CD14-positive monocyte (primary cell): Measurements from ENCODE around the gene OPN4. TPM values are rescaled to one million over a fixed set of nuclear protein-coding genes. Genes with fewer than 3 reads are reported as not detected.

Experiments used
- DNase-seq, 3 donors: peaks; one replicate each; pipeline ENCODE4 v3.0.0-alpha.2; 2011 to 2022
- H2AFZ ChIP-seq: 2 replicates; pipeline ENCODE4 v1.6.0; 2012; ENCODE audit warnings: mild to moderate bottlenecking, low read depth, low read length, inconsistent platforms; ENCODE audit not compliant: insufficient read depth, poor library complexity, severe bottlenecking
- H3K27ac ChIP-seq, 2 donors: 1 replicate in 1 of 2; 2 replicates in 1 of 2; pipeline ENCODE4 v1.5.1; 2012 to 2013; ENCODE audit warnings: low read length in 2 of 2, control low read depth in 1 of 2, inconsistent platforms in 1 of 2, low read depth in 1 of 2, mild to moderate bottlenecking in 1 of 2
- H3K27me3 ChIP-seq, 2 donors: one replicate each; pipeline versions ENCODE4 v1.6.0 to v1.6.1; 2011 to 2013; ENCODE audit warnings: low read length in 2 of 2; ENCODE audit not compliant: control insufficient read depth in 2 of 2, insufficient read depth in 2 of 2
- H3K36me3 ChIP-seq, 2 donors: replicated peaks in 1 of 2; 1 replicate in 1 of 2; 2 replicates in 1 of 2; pipeline versions ENCODE4 v1.5.1 to v1.6.1; 2012 to 2013; ENCODE audit warnings: low read length in 2 of 2, control low read depth in 1 of 2, inconsistent platforms in 1 of 2, mild to moderate bottlenecking in 1 of 2; ENCODE audit not compliant: insufficient read depth in 2 of 2, control insufficient read depth in 1 of 2
- H3K4me1 ChIP-seq, 2 donors: 1 replicate in 1 of 2; 2 replicates in 1 of 2; pipeline versions ENCODE4 v1.5.1 to v1.6.1; 2012 to 2013; ENCODE audit warnings: low read length in 2 of 2, control low read depth in 1 of 2, inconsistent platforms in 1 of 2, mild to moderate bottlenecking in 1 of 2, moderate library complexity in 1 of 2; ENCODE audit not compliant: insufficient read depth in 2 of 2, control insufficient read depth in 1 of 2
- H3K4me2 ChIP-seq: replicated peaks from 2 replicates; pipeline ENCODE3; 2012; ENCODE audit warnings: low read length, moderate library complexity, mild to moderate bottlenecking; ENCODE audit not compliant: poor library complexity, severe bottlenecking; ENCODE audit errors: extremely low read depth
- H3K4me3 ChIP-seq, 3 experiments: fragments of 200-600 bp in 1 of 3; sonication (generic) in 1 of 3; replicated peaks in 1 of 3; 1 replicate in 2 of 3; 2 replicates in 1 of 3; pipeline ENCODE4 v1.5.1; 2011 to 2013; ENCODE audit warnings: low read length in 3 of 3, mild to moderate bottlenecking in 3 of 3, control low read depth in 2 of 3, low read depth in 2 of 3, inconsistent platforms in 1 of 3, moderate library complexity in 1 of 3
- H3K79me2 ChIP-seq: 2 replicates; pipeline ENCODE4 v1.6.0; 2012; ENCODE audit warnings: mild to moderate bottlenecking, control low read depth, inconsistent platforms, low read length, moderate library complexity; ENCODE audit not compliant: insufficient read depth
- H3K9ac ChIP-seq: 2 replicates; pipeline ENCODE4 v1.6.0; 2017; ENCODE audit warnings: low read length, mild to moderate bottlenecking; ENCODE audit not compliant: insufficient read depth, poor library complexity, severe bottlenecking
- H3K9me3 ChIP-seq, 2 donors: replicated peaks in 1 of 2; 1 replicate in 1 of 2; 2 replicates in 1 of 2; pipeline versions ENCODE4 v1.5.1 to v1.6.1; 2012 to 2013; ENCODE audit warnings: low read length in 2 of 2, control low read depth in 1 of 2; ENCODE audit not compliant: control insufficient read depth in 1 of 2, insufficient read depth in 1 of 2
- H4K20me1 ChIP-seq: 2 replicates; pipeline ENCODE4 v1.6.0; 2012; ENCODE audit warnings: mild to moderate bottlenecking, low read length, control low read depth, moderate library complexity; ENCODE audit not compliant: insufficient read depth
- H3K27ac Mint-ChIP-seq, 7 donors: one replicate each; pipeline ENCODE4 v1.8.0; 2020; ENCODE audit warnings: mild to moderate bottlenecking in 7 of 7, mixed read lengths in 7 of 7, moderate library complexity in 6 of 7, inconsistent platforms in 2 of 7
- H3K27me3 Mint-ChIP-seq, 3 donors: one replicate each; pipeline ENCODE4 v1.8.0; 2021 to 2022; ENCODE audit warnings: low read depth in 3 of 3, mild to moderate bottlenecking in 3 of 3, mixed read lengths in 3 of 3, moderate library complexity in 3 of 3, inconsistent platforms in 1 of 3
- H3K36me3 Mint-ChIP-seq, 2 donors: one replicate each; pipeline ENCODE4 v1.8.0; 2020; ENCODE audit warnings: mixed read lengths in 2 of 2, inconsistent platforms in 1 of 2, mild to moderate bottlenecking in 1 of 2
- H3K4me1 Mint-ChIP-seq: one replicate; pipeline ENCODE4 v1.8.0; 2020; ENCODE audit warnings: mild to moderate bottlenecking, mixed read lengths
- H3K4me3 Mint-ChIP-seq, 2 donors: one replicate each; pipeline ENCODE4 v1.8.0; 2020; ENCODE audit warnings: mild to moderate bottlenecking in 2 of 2, mixed read lengths in 2 of 2, moderate library complexity in 1 of 2
- H3K9me3 Mint-ChIP-seq, 7 donors: one replicate each; pipeline ENCODE4 v1.8.0; 2020 to 2022; ENCODE audit warnings: mixed read lengths in 7 of 7, mild to moderate bottlenecking in 6 of 7, moderate library complexity in 6 of 7, inconsistent platforms in 2 of 7
- CTCF ChIP-seq: fragments of 200-600 bp; IDR thresholded peaks from one replicate; pipeline ENCODE4 v1.8.0; 2022; ENCODE audit warnings: antibody characterized with exemption, mild to moderate bottlenecking
- WGBS: methylation state at CpG from one replicate; pipeline ENCODE4 v1.1.5; 2013; ENCODE audit warnings: missing lambda C conversion rate; ENCODE audit not compliant: insufficient coverage; 5-methylcytosine and 5-hydroxymethylcytosine counted together
- intact Hi-C, 2 donors: fragments of 100-400 bp; cut with micrococcal nuclease; formaldehyde crosslinking; loops; one replicate each; pipeline versions ENCODE4 v1.15.0 to v1.15.1; 2023
- polyA plus RNA-seq, 3 donors: library from polyadenylated mRNA; depleted of rRNA in 1 of 3; unstranded in 2 of 3; stranded (reverse) in 1 of 3; fragments of 300-500 nt in 2 of 3; fragments of >200 nt in 1 of 3; fragmentation: Illumina TruSeq in 2 of 3; gene quantifications; 1 replicate in 2 of 3; 2 replicates in 1 of 3; pipeline ENCODE4 v1.2.3, GENCODE V29; 2012 to 2021

The OPN4 gene
- polyA plus RNA-seq, 3 donors: not detected

- H3K9me3 ChIP-seq: no peaks in the 10 kb centered on the region
- H4K20me1 ChIP-seq: no peaks in the 10 kb centered on the region
- no peak overlapping the region for H3K4me2 ChIP-seq
- 97% methylated on average over 17 of the region's 19 CpGs for WGBS
- intact Hi-C loops: loop anchor here in 1 of 2 donors (2.0 kb wide), 1 partner anchor 212 kb away; no protein-coding TSS in a partner anchor
- Mint-ChIP-seq H3K36me3 (no peaks in the 10 kb centered on the region), H3K27me3 (peaks cover 3 to 10% (median 8%) of the 10 kb centered on the region in 3 donors), H3K9me3 (no peaks in the 10 kb centered on the region), H3K4me3 (no peak overlapping the region), H3K27ac (no peak overlapping the region), H3K4me1 (peaks cover 7% of the 10 kb centered on the region)
- no peaks in the 10 kb centered on the region for H3K36me3 ChIP-seq
- no peak overlapping the region for H3K4me3 ChIP-seq
- no peak for TF ChIP-seq CTCF
- no peaks in the 10 kb centered on the region for H3K27me3 ChIP-seq
- no peak overlapping the region for H2AFZ ChIP-seq
- H3K4me1 ChIP-seq: peaks cover 0 to 2% of the 10 kb centered on the region in 2 donors
- H3K9ac ChIP-seq: no peak overlapping the region
- no peak overlapping the region for H3K27ac ChIP-seq
- H3K79me2 ChIP-seq: no peaks in the 10 kb centered on the region
- no peak for DNase-seq
Observed at GRCh38 chr10:86686972-86687371, 32.6 kb downstream of the OPN4 start.

- peaks cover 0 to 2% of the 10 kb centered on the region in 2 donors for H3K4me1 ChIP-seq
- no peaks in the 10 kb centered on the region for H3K36me3 Mint-ChIP-seq
- no peak for DNase-seq
- no peak overlapping the region for H3K27ac ChIP-seq
- H3K79me2 ChIP-seq: no peaks in the 10 kb centered on the region
- no peak overlapping the region for H3K4me2 ChIP-seq
- H3K9me3 ChIP-seq: no peaks in the 10 kb centered on the region
- intact Hi-C loops: loop anchor here in 1 of 2 donors (2.0 kb wide), 1 partner anchor 211 kb away; no protein-coding TSS in a partner anchor
- H3K9ac ChIP-seq: no peak overlapping the region
- H3K27ac Mint-ChIP-seq: no peak overlapping the region
- no peak overlapping the region for H3K4me3 ChIP-seq
- no peaks in the 10 kb centered on the region for H3K9me3 Mint-ChIP-seq
- TF ChIP-seq CTCF: no peak
- no peak overlapping the region for H3K4me3 Mint-ChIP-seq
- peaks cover 7% of the 10 kb centered on the region for H3K4me1 Mint-ChIP-seq
- no peaks in the 10 kb centered on the region for H4K20me1 ChIP-seq
- H3K27me3 ChIP-seq: no peaks in the 10 kb centered on the region
- H3K27me3 Mint-ChIP-seq: peaks cover 3 to 10% (median 7%) of the 10 kb centered on the region in 3 donors
- H2AFZ ChIP-seq: peak overlapping the region; percentile 64
- WGBS: no CpG with 5 or more reads among the region's 4 CpGs
- no peaks in the 10 kb centered on the region for H3K36me3 ChIP-seq
Observed at GRCh38 chr10:86687750-86688149, 33.4 kb downstream of the OPN4 start.
